GM21717 (cell line): ENCODE results near the gene SLC15A4.

Source experiments
- ATAC-seq: cut with Tn5 transposase; IDR thresholded peaks from one replicate; pipeline ENCODE4 v1.9.1; 2021; ENCODE audit warnings: mild to moderate bottlenecking, moderate library complexity; ENCODE audit not compliant: unreplicated experiment

The SLC15A4 gene

GRCh38 chr12:128795530-128796361, 28.0 kb downstream of the SLC15A4 start:
- no peak for ATAC-seq

GRCh38 chr12:128794661-128795529, 28.9 kb downstream of the SLC15A4 start:
- ATAC-seq, result peak; percentile 35

- no peak for ATAC-seq
These were observed 30.1 kb downstream of the SLC15A4 start for GRCh38 chr12:128793701-128794100.

GRCh38 chr12:128792881-128793280, 30.9 kb downstream of the SLC15A4 start:
- no peak for ATAC-seq

GRCh38 chr12:128792398-128792797, 31.4 kb downstream of the SLC15A4 start:
- ATAC-seq, result no peak

- ATAC-seq, result peak; percentile 22
These were observed 32.1 kb downstream of the SLC15A4 start for GRCh38 chr12:128791395-128792322.

- ATAC-seq, result no peak
These were observed 32.9 kb downstream of the SLC15A4 start for GRCh38 chr12:128790653-128791373.

- no peak for ATAC-seq
These were observed 33.5 kb downstream of the SLC15A4 start for GRCh38 chr12:128790221-128790620.

GRCh38 chr12:128789356-128789929, 34.3 kb downstream of the SLC15A4 start:
- no peak for ATAC-seq

- no peak for ATAC-seq
These were observed 35.9 kb downstream of the SLC15A4 start for GRCh38 chr12:128787827-128788226.

GRCh38 chr12:128786741-128787391, 36.9 kb downstream of the SLC15A4 start:
- ATAC-seq, result no peak

- ATAC-seq, result no peak
These were observed 39.6 kb downstream of the SLC15A4 start for GRCh38 chr12:128784030-128784760.

- ATAC-seq, result peak; percentile 83
These were observed 40.6 kb downstream of the SLC15A4 start for GRCh38 chr12:128783129-128783574.

GRCh38 chr12:128779901-128780300, 43.9 kb downstream of the SLC15A4 start:
- ATAC-seq, result no peak

GRCh38 chr12:128772249-128772648, 51.5 kb downstream of the SLC15A4 start:
- no peak for ATAC-seq

GRCh38 chr12:128771681-128772080, 52.1 kb downstream of the SLC15A4 start:
- ATAC-seq, result no peak

GRCh38 chr12:128767518-128767917, 56.2 kb downstream of the SLC15A4 start:
- no peak for ATAC-seq

GRCh38 chr12:128766738-128767501, 56.8 kb downstream of the SLC15A4 start:
- ATAC-seq, result no peak
